HG02571 (cell line): ENCODE data around the gene NOC2L.
"Not testable (repeated sequence)": the region's sequence is repeated elsewhere in the genome, so short reads cannot be mapped to it uniquely, and the experiment has no call there.

Source experiments
- ATAC-seq: cut with Tn5 transposase; IDR thresholded peaks from one replicate; pipeline ENCODE4 v1.9.1; 2021; ENCODE audit warnings: mild to moderate bottlenecking, moderate library complexity; ENCODE audit not compliant: unreplicated experiment

NOC2L gene

GRCh38 chr1:994546-994945 is 35.5 kb upstream of the NOC2L start:
- ATAC-seq: not testable (repeated sequence)

DNA sequence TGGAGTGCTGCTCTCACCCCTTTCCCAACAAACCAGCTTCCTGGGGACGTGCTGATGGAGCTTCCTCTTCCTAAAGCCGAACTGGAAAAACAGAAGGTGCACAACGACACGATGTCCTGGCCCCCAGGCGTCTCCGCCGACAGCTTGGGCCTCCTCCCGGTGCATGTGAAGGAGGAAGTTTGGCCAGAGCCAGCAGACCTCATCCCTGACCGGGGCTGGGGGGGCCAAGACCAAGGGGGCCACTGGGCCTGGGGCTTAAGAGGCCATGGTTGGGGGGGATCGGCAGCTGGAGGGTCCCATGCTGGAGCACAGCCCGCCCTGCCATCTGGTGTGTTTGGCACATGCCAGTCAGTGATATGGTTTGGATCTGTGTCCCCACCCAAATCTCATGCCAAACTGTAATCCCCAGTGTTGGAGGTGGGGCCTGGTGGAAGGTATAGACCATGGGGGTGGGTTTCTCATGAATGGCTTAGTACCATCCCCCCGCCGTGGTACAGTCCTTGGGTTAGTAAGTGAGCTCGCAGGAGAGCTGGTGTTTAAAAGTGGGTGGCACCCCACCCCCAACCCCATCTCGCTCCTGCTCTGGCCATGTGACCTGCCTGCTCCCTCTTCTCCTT is 34.4 kb upstream of the NOC2L start:
- no peak for ATAC-seq

GRCh38 chr1:992362-992761 is 33.3 kb upstream of the NOC2L start:
- ATAC-seq: no peak

- ATAC-seq: no peak
Observed at GRCh38 chr1:991895-992294, 32.8 kb upstream of the NOC2L start.

- ATAC-seq: not testable (repeated sequence)
Observed at GRCh38 chr1:991275-991674, 32.2 kb upstream of the NOC2L start.

- ATAC-seq: not testable (repeated sequence)
Observed at GRCh38 chr1:988061-988460, 29.0 kb upstream of the NOC2L start.

DNA sequence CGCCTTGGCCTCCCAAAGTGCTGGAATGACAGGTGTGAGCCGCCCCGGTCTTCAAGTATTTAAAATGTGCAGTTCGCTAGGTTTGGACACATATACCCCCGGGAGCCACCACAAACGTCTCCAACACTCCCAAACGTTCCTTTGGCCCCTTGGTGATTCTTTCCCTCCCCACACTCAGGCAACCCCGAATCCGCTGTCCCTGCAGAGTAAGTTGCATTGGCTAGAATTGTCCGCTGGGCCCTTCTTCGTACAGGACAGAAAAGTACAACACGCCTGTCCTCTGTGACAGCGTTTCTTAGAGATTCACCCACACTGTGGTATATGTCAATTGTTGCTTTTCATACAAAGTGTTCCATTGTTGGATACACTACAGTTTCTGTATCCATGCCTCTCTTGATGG is 26.1 kb upstream of the NOC2L start:
- ATAC-seq: no peak

DNA sequence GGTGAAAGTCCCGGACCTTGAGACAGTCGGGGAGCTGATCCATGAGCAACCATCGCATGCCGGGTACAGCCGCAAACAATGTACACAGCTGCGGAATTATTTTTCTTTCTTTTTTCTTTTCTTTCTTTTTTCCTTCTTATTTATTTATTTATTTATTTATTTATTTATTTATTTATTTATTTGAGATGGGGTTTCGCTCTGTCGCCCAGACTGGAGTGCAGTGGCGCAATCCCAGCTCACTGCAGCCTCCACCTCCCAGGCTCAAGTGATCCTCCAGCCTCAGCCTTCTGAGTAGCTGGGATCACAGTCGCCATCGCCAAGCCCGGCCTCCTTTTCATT is 25.4 kb upstream of the NOC2L start:
- no peak for ATAC-seq

GRCh38 chr1:983798-984475 is 24.9 kb upstream of the NOC2L start:
- ATAC-seq: no peak

DNA sequence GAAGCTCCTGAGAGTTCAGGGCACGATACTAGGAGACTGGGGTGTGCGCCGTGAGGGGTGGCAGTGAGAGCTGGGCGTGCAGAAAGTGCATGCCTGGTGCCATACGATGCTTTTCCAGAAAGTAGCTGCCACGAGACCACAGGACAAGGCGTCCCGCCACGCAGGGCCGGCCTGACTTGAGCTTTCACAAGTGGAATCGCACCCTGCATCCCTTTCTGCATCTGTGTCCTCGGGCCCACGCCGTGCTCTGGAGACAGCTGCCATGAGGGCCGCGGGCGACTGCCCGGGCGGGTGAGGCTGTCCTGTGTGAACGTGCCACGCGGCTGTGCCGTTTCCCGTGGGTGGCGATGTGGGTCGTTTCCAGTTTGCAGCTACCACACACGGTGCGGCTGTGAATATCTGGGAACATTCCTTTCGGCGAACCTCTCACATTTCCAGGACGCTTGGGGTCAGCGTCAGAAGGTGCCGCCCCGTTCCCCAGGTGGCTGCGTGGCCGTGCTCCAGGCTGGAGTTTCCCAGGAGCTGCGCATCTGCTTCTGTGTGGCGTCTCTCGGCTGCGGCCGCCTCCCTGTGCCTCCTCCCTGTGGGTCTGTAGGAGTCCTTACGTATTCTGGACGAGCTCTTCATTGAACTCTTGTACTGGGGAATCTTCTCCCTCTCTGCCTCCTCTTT is 23.8 kb upstream of the NOC2L start:
- no peak for ATAC-seq

DNA sequence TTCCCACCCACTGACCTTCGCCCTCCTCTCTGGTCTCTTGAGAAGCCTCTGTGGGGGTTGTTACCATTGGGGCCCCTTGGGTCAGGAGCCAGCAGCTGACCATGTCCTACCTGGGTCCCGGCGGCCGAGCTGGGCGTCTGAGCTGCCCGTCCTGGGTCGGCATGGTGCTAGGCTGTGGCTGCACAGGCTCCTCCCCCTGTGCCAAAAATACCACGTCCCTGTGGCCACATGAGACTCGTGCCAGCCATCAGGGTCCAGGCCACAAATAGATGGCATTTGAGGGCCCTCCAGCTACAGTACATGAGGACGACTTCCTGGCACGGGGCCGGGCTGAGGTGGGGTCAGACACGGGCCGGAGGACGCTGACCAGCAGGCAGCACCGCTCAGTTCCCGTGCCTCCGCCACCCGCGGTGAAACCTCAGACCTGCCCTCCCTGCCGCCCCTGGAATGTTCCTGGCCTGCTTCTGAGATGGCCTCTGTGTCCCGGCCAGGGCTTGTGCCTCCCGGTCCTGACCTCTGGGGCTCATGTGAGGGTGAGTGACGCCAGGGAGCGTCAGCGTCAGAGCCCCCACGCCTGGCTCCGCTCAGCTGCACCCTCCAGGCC is 23.0 kb upstream of the NOC2L start, which contains the start of gene PERM1:
Gene PERM1 (minus strand): TSS at position 139 of the 604 bp plus-strand sequence. CDS start 1,064 bp downstream, outside the sequence.
- ATAC-seq: no peak

GRCh38 chr1:981491-981954 is 22.5 kb upstream of the NOC2L start:
- no peak for ATAC-seq

- ATAC-seq: no peak
Observed at GRCh38 chr1:980602-981395, 21.7 kb upstream of the NOC2L start.

- no peak for ATAC-seq
Observed at GRCh38 chr1:980137-980571, 21.1 kb upstream of the NOC2L start.

- ATAC-seq: no peak
Observed at GRCh38 chr1:979744-980072, 20.7 kb upstream of the NOC2L start.

- no peak for ATAC-seq
Observed at GRCh38 chr1:978835-979743, 20.0 kb upstream of the NOC2L start.

DNA sequence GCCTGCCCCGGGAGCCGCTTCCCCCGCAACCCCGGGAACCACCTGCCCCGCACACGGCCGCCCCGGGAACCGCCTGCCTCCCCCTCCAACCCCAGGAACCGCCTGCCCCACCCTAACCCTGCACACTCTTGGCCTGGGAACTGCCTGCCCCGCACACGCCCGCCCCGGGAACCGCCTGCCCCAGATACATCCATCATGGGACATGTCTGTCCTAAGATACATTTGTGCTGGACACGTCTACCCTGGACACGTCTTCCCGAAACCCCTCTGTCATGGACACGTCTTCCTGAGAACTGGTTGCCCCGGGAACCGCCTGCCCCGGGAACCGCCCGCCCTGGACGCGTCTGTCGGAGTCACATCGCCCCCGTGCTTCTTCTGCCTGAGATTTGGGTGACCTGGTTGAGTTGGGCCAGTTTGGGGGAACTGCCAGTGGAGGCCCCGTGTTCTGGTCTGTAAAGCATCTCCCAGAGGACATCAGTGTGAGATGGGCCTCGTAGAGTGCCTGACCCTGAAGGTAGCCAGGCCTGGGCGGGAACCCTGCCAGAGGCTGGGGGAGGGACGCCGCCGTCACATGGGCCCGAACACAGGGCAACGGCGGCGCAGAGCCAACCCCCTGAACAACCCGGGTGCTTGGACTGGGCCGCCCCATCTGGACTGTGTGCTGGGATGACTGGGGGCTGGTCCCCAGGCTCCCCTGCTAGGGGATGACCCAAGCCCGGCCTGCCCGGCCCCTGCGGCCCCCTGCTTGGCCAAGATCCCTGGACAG is 19.2 kb upstream of the NOC2L start:
- ATAC-seq: no peak

DNA sequence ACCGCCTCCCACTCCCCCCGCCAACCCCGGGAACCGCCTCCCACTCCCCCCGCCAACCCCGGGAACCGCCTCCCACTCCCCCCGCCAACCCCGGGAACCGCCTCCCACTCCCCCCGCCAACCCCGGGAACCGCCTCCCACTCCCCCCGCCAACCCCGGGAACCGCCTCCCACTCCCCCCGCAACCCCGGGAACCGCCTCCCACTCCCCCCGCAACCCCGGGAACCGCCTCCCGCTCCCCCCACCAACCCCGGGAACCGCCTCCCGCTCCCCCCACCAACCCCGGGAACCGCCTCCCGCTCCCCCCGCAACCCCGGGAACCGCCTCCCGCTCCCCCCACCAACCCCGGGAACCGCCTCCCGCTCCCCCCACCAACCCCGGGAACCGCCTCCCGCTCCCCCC is 17.7 kb upstream of the NOC2L start:
- ATAC-seq: not testable (repeated sequence)
